ENCODE measurements around the gene ZNF212. TPM values are rescaled to one million over a fixed set of nuclear protein-coding genes. Genes with fewer than 3 reads are reported as not detected.

Gene ZNF212
- total and polyA plus RNA-seq, 9 of the 15 experiments (the other 6 are each of a cell fraction or from before 2014, with no cell fraction given), result 1.8 to 21.4 (median 7.2) TPM

- TF ChIP-seq GTF3C2 (IDR thresholded peaks at IDR 0.05; ENCODE audit: borderline replicate concordance, extremely low read depth, insufficient read length) (no peak), CEBPZ (IDR thresholded peaks at IDR 0.05; ENCODE audit: borderline replicate concordance, low read depth, low read length) (no peak), MYBL2 (IDR thresholded peaks at IDR 0.05; ENCODE audit: low read depth) (no peak), MYBL2 (CRISPR knock-in tag; IDR thresholded peaks at IDR 0.05; ENCODE audit: borderline replicate concordance) (no peak), KDM2B (CRISPR knock-in tag; IDR thresholded peaks at IDR 0.05) (no peak), ZFP30 (CRISPR knock-in tag; IDR thresholded peaks at IDR 0.05; ENCODE audit: borderline replicate concordance) (no peak), ZNF75A (CRISPR knock-in tag; IDR thresholded peaks at IDR 0.05) (no peak), RFX5 (IDR thresholded peaks at IDR 0.05; ENCODE audit: low read depth, low read length) (no peak), ZNF696 (CRISPR knock-in tag; conservative IDR thresholded peaks at IDR 0.05) (no peak), NRF1 (conservative IDR thresholded peaks at IDR 0.05 in 1 of 2, IDR thresholded peaks at IDR 0.05 in 1 of 2) (peak; percentile 40 to 49; a peak in 2 of 4 replicates), SMARCA5 (IDR thresholded peaks at IDR 0.05) (no peak), RBM22 (IDR thresholded peaks at IDR 0.05; ENCODE audit: low read depth, low read length, poor library complexity, severe bottlenecking) (peak; percentile 31), PTTG1 (tag; IDR thresholded peaks at IDR 0.05; ENCODE audit: low read depth) (no peak), NONO (IDR thresholded peaks at IDR 0.05; ENCODE audit: low read depth in 2 of 2, low read length in 1 of 2) (peak in 1 of 2 experiments; percentile 29; a peak in 1 of 4 replicates), ZNF639 (CRISPR knock-in tag; conservative IDR thresholded peaks at IDR 0.05 in 1 of 2, IDR thresholded peaks at IDR 0.05 in 1 of 2) (peak in 1 of 2 experiments; percentile 78; a peak in 2 of 4 replicates), TRIM28 (IDR thresholded peaks at IDR 0.05) (no peak), ZNF263 (CRISPR knock-in tag; IDR thresholded peaks at IDR 0.05; ENCODE audit: borderline replicate concordance) (0 out of 2 replicates have a peak, but pooled peaks have one; percentile 8), DIDO1 (tag; IDR thresholded peaks at IDR 0.05; ENCODE audit: low read depth) (no peak)
These were observed 22.6 kb downstream of the ZNF212 start, which contains the start of gene ZNF783 (continued) for GRCh38 chr7:149261829-149262617.

Data from K562 (cell line).